Hematopoietic multipotent progenitor cell treated with erythropoietin and hydrocortisone succinate and interleukin-3 and kit ligand, for 17 days (in vitro differentiated cells): ENCODE data around the gene CRYBG1.
"Not testable (repeated sequence)": the region's sequence is repeated elsewhere in the genome, so short reads cannot be mapped to it uniquely, and the experiment has no call there.

Experiments
- DNase-seq: peaks from one replicate; pipeline ENCODE4 v3.0.0-alpha.2; 2015; ENCODE audit warnings: low spot score

Gene CRYBG1

DNA sequence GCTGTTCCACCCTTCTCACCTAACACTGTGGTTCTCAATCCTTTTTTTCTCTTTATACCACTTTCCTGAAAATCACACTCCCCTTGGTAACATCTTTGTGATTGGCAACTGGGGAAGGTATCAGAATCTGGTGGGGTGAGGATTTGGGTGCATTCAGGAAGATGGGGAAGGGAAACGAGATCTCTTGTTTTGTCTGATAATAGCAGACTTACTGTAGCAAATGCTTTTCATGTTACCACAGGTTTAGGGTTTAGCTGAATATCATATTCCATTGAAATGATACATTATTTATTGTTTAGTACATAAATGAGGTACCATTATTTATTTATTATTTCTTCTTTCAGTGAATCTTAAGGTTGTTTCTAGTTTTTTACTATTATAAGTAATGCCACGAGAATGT, 168.0 kb downstream of the CRYBG1 start:
- DNase-seq: no peak

DNA sequence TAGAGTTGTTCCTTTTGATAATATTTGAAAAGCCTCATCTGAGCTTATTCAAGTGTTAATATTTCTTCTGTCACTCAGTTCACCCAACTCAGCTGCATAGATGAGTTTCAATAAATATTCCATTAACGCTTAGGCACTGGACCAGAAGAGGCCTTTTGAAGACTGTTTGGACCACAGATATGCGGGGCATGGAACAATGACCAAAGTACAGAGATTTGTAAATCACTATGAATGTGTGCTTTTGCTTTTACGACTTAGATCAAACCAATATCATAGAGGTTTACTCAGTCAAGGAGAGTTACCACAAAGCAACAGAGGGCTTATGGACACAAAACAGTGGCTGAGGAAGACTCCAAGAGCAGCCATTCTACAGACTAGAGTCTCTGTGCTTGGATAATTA, 168.9 kb downstream of the CRYBG1 start:
- DNase-seq: no peak

GRCh38 chr6:106530026-106530425, 169.5 kb downstream of the CRYBG1 start:
- DNase-seq: no peak

DNA sequence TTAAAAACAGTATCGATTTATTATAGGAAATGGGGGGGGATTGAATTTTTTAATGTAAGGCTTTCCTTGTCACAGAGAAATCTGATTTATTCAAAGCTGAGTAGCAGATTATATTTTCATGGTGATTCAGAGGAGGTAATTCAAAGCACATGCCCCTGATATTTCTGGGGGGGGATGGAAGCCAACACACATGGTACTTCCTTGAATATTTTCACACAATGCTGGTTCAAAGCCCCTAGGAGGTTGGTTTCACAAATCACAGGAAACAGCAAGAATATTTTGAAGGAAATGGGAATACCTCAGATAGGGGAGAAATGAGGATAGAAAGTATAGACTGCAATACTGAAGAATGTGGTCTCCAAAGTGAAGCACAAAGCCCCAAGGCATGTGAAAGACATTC, 170.0 kb downstream of the CRYBG1 start:
- DNase-seq: no peak

GRCh38 chr6:106533054-106533453, 172.5 kb downstream of the CRYBG1 start:
- no peak for DNase-seq

GRCh38 chr6:106534004-106534403, 173.5 kb downstream of the CRYBG1 start:
- DNase-seq: no peak

DNA sequence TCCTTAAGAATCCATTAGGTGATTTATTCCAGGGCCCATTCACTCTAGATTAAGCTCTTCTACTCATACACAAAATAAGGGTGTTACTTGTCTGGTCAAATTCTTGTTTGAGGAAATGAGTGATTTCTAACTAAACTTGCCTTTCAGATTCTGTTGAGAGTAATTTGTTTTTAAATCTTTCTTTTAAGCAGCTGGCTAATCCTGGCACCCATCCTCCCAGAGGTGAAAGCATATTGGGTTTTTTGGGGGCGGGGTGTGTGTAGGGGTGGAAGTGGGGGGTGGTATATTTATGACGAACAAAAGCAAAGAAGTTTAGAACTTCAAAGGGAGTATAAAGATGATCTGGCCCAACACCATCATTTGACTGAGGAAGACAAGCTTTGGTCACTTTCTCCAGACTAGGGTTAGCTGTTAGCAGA, 174.1 kb downstream of the CRYBG1 start:
- no peak for DNase-seq

DNA sequence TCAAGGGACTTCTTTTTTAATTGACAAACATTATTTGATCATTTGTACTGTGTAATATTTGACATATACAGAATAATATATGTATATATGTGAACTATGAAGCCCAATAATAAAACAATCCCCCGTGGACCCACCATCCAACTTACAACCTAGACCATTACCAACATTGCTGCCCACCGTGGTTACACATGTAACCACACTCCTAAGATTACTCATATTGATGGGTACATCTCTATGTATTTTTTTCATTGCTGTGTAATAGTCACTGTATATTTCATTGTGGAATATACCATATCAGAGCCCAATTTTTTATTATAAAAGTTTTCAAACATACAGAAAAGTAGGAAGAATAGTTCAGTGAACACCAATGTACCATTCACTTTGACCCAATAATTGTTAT, 174.5 kb downstream of the CRYBG1 start:
- DNase-seq: no peak

GRCh38 chr6:106536357-106536756, 175.8 kb downstream of the CRYBG1 start:
- no peak for DNase-seq

DNA sequence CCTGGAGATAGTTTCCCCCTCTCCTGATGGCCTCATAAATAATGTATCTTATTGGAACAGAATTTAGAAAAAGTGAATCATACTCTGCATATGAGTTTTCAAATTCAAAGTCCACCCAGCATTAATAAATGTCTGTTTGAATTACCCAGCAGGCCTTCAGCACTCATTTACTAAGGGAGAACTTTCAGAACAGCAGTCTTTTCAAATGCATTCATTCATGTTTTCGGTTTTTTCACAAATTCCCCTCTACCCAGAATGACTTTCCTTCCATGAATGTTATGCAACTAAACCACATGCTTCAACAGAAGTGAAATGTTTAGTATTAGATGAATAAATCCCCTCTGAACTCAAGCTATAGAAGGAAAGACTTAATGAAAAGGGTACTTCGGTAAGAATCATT, 176.3 kb downstream of the CRYBG1 start:
- no peak for DNase-seq

DNA sequence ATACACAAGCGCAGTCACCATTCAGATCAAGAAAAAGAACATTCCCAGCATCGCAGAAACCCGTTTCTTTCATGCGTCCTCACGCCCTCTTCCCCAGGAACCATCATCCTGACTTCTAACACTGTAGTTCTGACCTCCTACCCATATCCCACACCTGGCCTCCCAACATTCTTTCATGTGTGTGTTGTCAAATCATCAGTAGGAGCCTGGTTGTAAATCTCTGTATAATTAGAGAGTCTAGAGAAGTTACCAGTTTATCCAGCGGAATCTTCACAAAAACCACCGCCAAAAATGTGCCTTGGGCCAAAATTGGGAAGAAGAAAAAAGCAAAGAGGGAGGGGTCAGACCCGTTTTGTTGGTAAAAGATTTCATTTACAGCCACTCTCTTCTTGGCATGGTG, 177.1 kb downstream of the CRYBG1 start:
- DNase-seq: no peak

GRCh38 chr6:106538145-106538544, 177.6 kb downstream of the CRYBG1 start:
- no peak for DNase-seq

GRCh38 chr6:106539936-106540335, 179.4 kb downstream of the CRYBG1 start:
- no peak for DNase-seq

- DNase-seq: no peak
Measured at GRCh38 chr6:106540432-106540831, 179.9 kb downstream of the CRYBG1 start.

GRCh38 chr6:106540907-106541306, 180.4 kb downstream of the CRYBG1 start:
- no peak for DNase-seq

DNA sequence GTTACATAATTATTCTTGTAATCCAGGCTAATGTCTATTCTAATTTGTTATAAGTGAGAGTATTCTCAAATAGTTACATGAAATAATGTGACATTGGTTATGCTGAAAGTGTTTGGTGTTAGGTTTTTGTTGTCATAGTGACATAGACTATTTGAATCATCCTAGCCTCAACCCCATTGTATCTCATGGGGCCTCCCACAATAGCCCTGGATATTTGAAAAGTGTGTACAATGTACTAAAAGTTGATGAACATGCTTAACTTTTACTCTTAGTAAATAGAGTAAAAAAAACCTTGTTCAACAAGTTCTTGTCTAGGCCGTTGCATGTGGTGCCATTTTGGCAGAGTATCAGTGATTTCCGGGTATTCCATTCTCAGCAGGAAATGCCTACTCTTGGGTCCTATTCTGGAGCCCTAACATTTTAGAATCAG, 185.8 kb downstream of the CRYBG1 start:
- no peak for DNase-seq

DNA sequence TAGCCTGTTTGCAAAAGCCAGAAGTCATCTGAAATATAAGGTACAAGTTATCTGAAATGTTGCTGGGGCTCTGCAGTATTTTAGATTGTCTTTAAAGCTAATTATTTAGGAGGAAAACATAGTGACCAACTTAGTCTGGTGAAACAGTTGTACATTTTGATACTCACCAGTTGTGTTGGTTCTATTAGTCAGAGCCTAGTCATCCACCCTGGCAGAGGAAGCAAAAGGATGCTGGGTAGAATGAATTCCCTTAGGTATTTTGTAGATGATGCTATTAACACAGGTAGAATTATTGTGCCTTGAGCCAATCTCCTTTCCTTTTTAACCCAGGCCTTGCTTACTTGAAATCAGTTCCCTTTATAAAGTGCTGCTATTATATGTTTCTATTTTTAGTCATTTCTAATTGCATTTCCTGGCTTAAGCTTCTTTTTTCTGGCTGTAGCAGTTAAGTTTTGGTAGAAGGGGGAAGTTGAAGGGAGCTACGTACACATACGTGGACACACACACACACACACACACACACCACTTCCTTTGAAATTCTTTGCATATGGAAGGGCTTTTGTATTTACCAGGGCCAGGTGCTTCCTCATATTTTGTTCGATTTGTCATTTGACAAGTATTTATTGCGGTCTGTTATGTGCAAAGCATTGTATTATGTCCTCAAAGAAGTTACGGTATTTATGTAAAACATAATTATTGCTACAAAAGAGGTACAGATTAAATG, 186.3 kb downstream of the CRYBG1 start:
- DNase-seq: no peak

- DNase-seq: no peak
Measured at GRCh38 chr6:106547601-106548453, 187.3 kb downstream of the CRYBG1 start.

DNA sequence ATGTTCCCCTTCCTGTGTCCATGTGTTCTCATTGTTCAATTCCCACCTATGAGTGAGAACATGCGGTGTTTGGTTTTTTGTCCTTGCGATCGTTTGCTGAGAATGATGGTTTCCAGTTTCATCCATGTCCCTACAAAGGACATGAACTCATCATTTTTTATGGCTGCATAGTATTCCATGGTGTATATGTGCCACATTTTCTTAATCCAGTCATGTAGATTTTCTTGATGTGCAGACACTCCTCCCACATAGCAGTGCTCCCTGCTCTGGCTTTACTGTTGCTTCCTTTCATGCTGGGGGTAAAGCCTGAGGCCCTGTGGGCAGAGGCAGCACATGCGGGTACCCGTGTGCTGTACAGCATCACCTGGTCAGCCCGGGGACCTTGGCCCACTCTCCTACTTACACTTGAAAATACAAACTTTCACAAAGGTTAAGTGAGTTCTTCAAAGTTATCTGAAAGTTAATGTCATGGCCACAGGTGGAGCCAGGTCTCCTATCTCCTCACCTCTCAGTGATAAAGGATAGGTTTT, 188.5 kb downstream of the CRYBG1 start:
- DNase-seq: not testable (repeated sequence)

- DNase-seq: no peak
Measured at GRCh38 chr6:106549521-106549920, 189.0 kb downstream of the CRYBG1 start.

DNA sequence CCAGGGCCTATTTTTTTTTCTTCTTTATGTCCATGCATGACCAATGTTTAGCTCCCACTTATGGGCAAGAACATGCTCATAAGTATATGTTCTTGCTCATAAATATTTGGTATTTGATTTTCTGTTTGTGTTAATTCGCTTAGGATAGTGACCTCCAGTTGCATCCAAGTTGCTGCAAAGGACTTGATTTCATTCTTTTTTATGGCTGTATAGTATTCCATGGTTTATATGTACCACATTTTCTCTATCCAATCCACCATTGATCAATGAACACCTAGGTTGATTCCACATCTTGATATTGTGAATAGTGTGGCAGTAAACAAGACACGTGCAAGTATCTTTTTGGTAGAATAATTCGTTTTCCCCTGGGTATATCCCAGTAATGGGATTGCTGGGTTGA, 190.6 kb downstream of the CRYBG1 start:
- DNase-seq: no peak

GRCh38 chr6:106553440-106553839, 192.9 kb downstream of the CRYBG1 start:
- no peak for DNase-seq

GRCh38 chr6:106555767-106556166, 195.2 kb downstream of the CRYBG1 start:
- DNase-seq: no peak
